ENCODE results near the gene CRPPA. TPM values are rescaled to one million over a fixed set of nuclear protein-coding genes. Genes with fewer than 3 reads are reported as not detected.

CRPPA gene
- total RNA-seq, 1 donor from 2014 or later, result not detected

GRCh38 chr7:16399916-16400892, 21.1 kb downstream of the CRPPA start:
- no peaks in the 10 kb centered on the region for H3K36me3 ChIP-seq
- H3K27me3 ChIP-seq, result no peaks in the 10 kb centered on the region
- no peak overlapping the region for H3K4me3 ChIP-seq
- no peaks in the 10 kb centered on the region for H3K4me1 ChIP-seq
- no peak for DNase-seq (ENCODE audit: low spot score in 2 of 2)
- H3K9me3 ChIP-seq, result peaks cover 6 to 8% of the 10 kb centered on the region in 2 donors
- no peak for TF ChIP-seq CTCF (IDR thresholded peaks at IDR 0.05)
- no peak overlapping the region for H3K27ac ChIP-seq
- intact Hi-C loops (cut with DNase I), result no loop called here

- H3K36me3 ChIP-seq, result no peaks in the 10 kb centered on the region
- no peak for DNase-seq (ENCODE audit: low spot score in 2 of 2)
- no peak overlapping the region for H3K4me3 ChIP-seq
- peaks cover 6 to 8% of the 10 kb centered on the region in 2 donors for H3K9me3 ChIP-seq
- intact Hi-C loops (cut with DNase I), result no loop called here
- no peak for TF ChIP-seq CTCF (IDR thresholded peaks at IDR 0.05)
- no peak overlapping the region for H3K27ac ChIP-seq
- H3K4me1 ChIP-seq, result no peaks in the 10 kb centered on the region
- no peaks in the 10 kb centered on the region for H3K27me3 ChIP-seq
Measured at GRCh38 chr7:16399265-16399831, 22.0 kb downstream of the CRPPA start.

GRCh38 chr7:16398146-16399017, 23.0 kb downstream of the CRPPA start:
- Histone ChIP-seq H3K27me3 (no peaks in the 10 kb centered on the region), H3K36me3 (no peaks in the 10 kb centered on the region), H3K4me1 (no peaks in the 10 kb centered on the region), H3K4me3 (no peak overlapping the region), H3K27ac (no peak overlapping the region), H3K9me3 (peaks cover 6 to 8% of the 10 kb centered on the region in 2 donors)
- TF ChIP-seq CTCF (IDR thresholded peaks at IDR 0.05), result no peak
- DNase-seq (ENCODE audit: low spot score in 2 of 2), result no peak
- intact Hi-C loops (cut with DNase I), result no loop called here

GRCh38 chr7:16397501-16398145, 23.7 kb downstream of the CRPPA start:
- DNase-seq (ENCODE audit: low spot score in 2 of 2), result no peak
- Histone ChIP-seq H3K27me3 (no peaks in the 10 kb centered on the region), H3K4me3 (no peak overlapping the region), H3K27ac (no peak overlapping the region), H3K9me3 (peaks cover 0 to under 1% of the 10 kb centered on the region in 2 donors), H3K36me3 (no peaks in the 10 kb centered on the region), H3K4me1 (no peaks in the 10 kb centered on the region)
- intact Hi-C loops (cut with DNase I), result no loop called here
- TF ChIP-seq CTCF (IDR thresholded peaks at IDR 0.05), result no peak

All from ascending aorta (tissue), 2 donors.